Measurements from ENCODE around the gene ASCL1.

The ASCL1 gene

DNA sequence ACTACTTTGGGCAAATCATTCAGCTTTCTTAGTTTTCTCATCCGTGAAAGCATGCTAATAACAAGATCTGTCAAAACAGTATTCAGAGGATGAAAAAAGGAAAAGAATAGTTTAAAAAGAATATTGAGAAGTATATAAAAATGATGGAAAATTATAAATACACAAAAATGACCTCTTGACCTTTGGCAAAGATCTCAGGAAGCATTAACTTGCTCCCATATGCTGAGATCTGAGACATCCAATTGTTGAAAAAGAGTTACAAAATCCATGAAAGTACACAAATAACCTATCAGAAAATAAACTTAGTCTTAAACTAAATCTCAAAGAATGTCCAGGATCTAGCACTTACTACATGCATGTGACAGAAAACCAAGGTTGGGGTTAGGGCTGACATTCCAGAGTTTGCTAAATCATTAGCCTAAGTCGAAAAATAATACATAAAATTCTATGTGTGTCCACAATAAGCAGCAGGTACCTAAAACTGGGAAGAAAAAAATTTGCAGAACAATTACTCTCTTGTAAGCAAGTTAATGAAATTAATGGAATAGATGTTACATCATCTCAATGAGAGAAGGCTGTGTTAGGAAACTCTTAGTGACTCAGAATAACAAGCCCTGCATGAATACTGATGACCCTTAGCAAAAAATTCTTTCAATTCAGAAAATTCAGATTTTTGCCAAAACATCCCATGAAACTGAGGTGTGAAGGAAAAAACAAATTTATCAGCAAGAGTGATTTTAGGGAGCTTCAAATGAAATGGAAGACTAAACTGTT is 43.8 kb upstream of the ASCL1 start:
- ChIA-PET POLR2A (no interaction called here), CTCF (interaction anchor here (1.7 kb wide), 1 partner anchor 30 kb away, joined by 3 read pairs; no protein-coding TSS in a partner anchor)
- TF ChIP-seq, protein P1, sequence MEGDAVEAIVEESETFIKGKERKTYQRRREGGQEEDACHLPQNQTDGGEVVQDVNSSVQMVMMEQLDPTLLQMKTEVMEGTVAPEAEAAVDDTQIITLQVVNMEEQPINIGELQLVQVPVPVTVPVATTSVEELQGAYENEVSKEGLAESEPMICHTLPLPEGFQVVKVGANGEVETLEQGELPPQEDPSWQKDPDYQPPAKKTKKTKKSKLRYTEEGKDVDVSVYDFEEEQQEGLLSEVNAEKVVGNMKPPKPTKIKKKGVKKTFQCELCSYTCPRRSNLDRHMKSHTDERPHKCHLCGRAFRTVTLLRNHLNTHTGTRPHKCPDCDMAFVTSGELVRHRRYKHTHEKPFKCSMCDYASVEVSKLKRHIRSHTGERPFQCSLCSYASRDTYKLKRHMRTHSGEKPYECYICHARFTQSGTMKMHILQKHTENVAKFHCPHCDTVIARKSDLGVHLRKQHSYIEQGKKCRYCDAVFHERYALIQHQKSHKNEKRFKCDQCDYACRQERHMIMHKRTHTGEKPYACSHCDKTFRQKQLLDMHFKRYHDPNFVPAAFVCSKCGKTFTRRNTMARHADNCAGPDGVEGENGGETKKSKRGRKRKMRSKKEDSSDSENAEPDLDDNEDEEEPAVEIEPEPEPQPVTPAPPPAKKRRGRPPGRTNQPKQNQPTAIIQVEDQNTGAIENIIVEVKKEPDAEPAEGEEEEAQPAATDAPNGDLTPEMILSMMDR (IDR thresholded peaks at IDR 0.05; ENCODE audit: insufficient read depth, low read length, missing control alignments) = no peak
- no peak overlapping the region for H3K4me3 ChIP-seq (ENCODE audit: low read depth, low read length)
- DNase-seq (ENCODE audit: low read depth, low spot score) = no peak

DNA sequence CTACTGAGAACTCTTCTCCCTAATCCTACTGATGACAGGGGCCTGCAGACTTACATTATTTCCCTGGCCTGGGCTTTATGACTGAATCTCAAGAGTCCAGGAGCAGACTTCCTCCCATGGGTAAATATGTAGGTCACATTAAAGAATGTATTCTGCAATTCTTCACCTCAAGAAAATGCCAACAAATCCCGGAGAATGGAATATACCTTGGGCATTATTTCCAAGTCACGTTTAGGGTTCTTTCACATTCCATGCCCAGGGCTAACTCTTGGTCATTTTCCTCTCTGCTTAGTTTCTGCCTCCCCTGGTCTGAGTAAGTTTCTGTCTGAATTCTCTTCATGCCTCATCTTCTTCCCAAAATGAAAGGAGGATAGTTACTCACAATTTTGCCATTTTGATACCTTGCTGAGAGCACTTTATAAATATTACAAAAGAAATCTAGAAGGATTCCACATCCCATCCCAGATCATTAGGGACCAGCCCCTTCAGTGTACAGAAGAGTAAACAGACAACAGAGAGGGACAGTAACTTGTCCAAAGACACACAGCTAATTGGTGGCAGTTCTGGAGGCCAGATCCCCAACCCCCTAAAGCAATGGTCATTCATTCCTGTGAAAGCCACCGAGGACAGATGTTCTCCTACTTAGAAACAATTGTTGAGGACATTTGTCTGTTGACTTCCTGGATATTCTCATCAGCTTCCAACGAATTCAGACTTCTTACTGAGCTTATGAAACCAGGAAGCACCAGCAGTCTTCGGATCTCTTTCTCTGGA is 41.0 kb upstream of the ASCL1 start:
- TF ChIP-seq, protein P1 (IDR thresholded peaks at IDR 0.05; ENCODE audit: insufficient read depth, low read length, missing control alignments) = no peak
- CTCF ChIA-PET = no interaction called here
- H3K4me3 ChIP-seq (ENCODE audit: low read depth, low read length) = no peak overlapping the region
- DNase-seq (ENCODE audit: low read depth, low spot score) = no peak
- POLR2A ChIA-PET = no interaction called here

DNA sequence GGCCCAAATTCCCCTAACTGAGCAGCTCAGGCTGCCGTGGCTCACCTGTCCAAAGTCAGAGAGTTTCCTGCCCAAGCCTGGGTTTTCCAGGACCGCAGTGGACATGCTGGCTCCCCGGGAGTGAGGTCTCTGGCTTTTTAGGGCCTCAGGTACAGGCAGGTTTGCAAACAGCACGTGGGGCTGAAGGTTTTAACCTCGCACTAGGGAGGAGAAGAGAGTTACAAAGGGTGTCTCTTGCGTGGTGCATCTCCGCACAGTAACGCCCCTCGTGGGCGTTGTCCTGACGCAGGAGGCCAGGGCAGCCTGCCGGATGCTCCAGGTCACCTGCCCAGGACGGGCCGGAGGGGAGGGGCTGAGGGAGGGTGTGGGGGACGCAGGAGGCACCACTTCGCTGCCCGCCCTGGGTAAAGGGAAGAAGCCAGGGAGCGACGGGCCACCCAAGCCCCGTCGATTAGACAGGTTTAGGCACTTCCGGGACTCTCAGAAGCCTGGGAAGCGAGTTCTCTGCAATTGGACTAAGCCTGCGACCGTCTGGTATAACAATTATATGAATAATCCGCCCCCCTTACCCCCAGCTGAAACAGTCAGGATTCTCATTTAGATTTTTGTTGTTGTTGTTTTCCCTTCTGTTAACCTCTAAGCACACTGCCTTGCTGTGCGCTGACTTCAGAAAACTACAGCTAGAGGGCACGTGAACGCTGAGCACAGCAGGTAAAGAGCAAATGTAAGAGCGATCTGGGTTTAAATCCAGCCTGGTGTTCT is 40.3 kb upstream of the ASCL1 start, which contains the start of gene PAH:
PAH (minus strand) TSS at position 219 of the 762 bp plus-strand sequence; CDS start at position 105, 114 bp downstream.
- no peak for DNase-seq (ENCODE audit: low read depth, low spot score)
- POLR2A ChIA-PET = no interaction called here
- TF ChIP-seq, protein P1 (IDR thresholded peaks at IDR 0.05; ENCODE audit: insufficient read depth, low read length, missing control alignments) = no peak
- H3K4me3 ChIP-seq (ENCODE audit: low read depth, low read length) = no peak within 1 kb of the TSS
- CTCF ChIA-PET = no interaction called here

DNA sequence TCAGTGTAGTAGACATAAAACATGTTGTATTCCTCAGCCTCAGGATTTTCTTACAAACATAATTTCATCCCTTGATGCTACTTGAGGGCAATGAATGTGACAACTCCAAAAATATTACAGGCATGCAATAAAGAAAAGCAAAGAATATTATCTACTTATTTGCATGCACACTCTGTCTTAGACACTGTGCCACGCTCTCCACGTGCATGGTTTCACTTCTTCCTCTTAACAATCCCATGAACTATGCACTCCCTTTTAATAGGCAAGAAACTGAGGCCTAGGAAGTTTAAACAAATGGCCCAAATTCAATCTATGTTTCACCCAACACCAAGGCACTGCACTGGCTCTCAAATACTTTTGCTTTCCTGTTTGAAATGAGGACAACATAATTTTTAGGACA is 38.6 kb upstream of the ASCL1 start:
- ChIA-PET CTCF (no interaction called here), POLR2A (no interaction called here)
- DNase-seq (ENCODE audit: low read depth, low spot score) = no peak
- no peak overlapping the region for H3K4me3 ChIP-seq (ENCODE audit: low read depth, low read length)
- TF ChIP-seq, protein P1 (IDR thresholded peaks at IDR 0.05; ENCODE audit: insufficient read depth, low read length, missing control alignments) = no peak

DNA sequence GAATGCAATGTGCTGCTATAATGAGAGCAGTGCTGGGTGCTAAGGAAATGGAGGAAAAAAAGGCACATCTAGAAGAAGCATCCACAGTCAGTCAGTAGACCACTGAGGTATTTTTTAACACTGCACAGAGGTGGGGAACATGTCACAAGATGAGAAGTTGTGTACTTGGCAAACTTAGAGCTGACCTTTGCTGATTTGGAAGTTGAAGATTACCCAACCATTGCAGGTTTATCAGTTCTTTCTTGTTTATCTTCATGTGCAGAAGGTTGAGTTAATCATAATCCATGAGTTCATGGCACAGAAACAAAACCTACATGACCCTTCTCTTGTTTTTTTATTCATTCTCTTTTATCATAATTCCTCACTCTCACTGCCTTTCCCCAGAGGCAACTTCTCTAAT is 37.2 kb upstream of the ASCL1 start:
- POLR2A ChIA-PET = no interaction called here
- no peak for DNase-seq (ENCODE audit: low read depth, low spot score)
- no peak overlapping the region for H3K4me3 ChIP-seq (ENCODE audit: low read depth, low read length)
- TF ChIP-seq, protein P1 (IDR thresholded peaks at IDR 0.05; ENCODE audit: insufficient read depth, low read length, missing control alignments) = no peak
- CTCF ChIA-PET = no interaction called here

DNA sequence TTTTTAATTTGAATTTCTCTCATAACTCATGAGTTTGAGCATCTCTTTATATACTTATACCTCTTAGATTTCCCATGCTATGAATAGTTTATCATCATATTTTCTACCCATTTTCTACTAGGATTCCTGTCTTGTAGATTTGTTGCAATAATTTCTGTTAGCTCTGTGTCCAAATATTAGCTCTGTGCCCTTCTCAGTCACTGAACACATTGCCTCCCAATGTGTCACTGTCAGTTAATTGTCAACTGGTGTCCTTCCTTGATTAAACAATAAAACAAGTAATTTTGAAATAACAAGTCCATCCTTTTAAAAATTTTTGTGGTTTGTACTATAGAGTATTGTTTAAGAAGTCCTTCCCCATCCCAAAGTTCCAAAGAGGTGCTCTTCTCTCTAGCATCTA is 36.2 kb upstream of the ASCL1 start:
- TF ChIP-seq, protein P1 (IDR thresholded peaks at IDR 0.05; ENCODE audit: insufficient read depth, low read length, missing control alignments) = no peak
- DNase-seq (ENCODE audit: low read depth, low spot score) = no peak
- ChIA-PET POLR2A (no interaction called here), CTCF (no interaction called here)
- no peak overlapping the region for H3K4me3 ChIP-seq (ENCODE audit: low read depth, low read length)

All from AG04449 (cell line).